Esophagus muscularis mucosa (tissue), 4 donors: ENCODE data around the gene QPRT.
"Not testable (repeated sequence)": the region's sequence is repeated elsewhere in the genome, so short reads cannot be mapped to it uniquely, and the experiment has no call there.

Experiments used
- EP300 ChIP-seq: sonication (generic); formaldehyde crosslinking; IDR thresholded peaks from one replicate; pipeline ENCODE4 v1.6.1; 2017; ENCODE audit warnings: antibody characterized with exemption
- POLR2AphosphoS5 ChIP-seq, 2 donors: sonication (generic); formaldehyde crosslinking; IDR thresholded peaks; one replicate each; pipeline ENCODE4 v1.6.1; 2017; ENCODE audit warnings: antibody characterized with exemption in 2 of 2
- TF ChIP-seq, protein P1 (sequence below), 3 experiments: fragments of 200-600 bp in 2 of 3; fragments of 450-650 bp in 1 of 3; sonication (generic) in 2 of 3; IDR thresholded peaks; one replicate each; pipeline ENCODE4 v1.5.1; 2017 to 2019; ENCODE audit warnings: antibody characterized with exemption in 3 of 3, mild to moderate bottlenecking in 2 of 3, moderate library complexity in 1 of 3

GRCh38 chr16:29695675-29696074 lies 16.7 kb downstream of the QPRT start:
- TF ChIP-seq POLR2AphosphoS5 (IDR thresholded peaks at IDR 0.05); EP300: not testable (repeated sequence)
- TF ChIP-seq, protein P1, sequence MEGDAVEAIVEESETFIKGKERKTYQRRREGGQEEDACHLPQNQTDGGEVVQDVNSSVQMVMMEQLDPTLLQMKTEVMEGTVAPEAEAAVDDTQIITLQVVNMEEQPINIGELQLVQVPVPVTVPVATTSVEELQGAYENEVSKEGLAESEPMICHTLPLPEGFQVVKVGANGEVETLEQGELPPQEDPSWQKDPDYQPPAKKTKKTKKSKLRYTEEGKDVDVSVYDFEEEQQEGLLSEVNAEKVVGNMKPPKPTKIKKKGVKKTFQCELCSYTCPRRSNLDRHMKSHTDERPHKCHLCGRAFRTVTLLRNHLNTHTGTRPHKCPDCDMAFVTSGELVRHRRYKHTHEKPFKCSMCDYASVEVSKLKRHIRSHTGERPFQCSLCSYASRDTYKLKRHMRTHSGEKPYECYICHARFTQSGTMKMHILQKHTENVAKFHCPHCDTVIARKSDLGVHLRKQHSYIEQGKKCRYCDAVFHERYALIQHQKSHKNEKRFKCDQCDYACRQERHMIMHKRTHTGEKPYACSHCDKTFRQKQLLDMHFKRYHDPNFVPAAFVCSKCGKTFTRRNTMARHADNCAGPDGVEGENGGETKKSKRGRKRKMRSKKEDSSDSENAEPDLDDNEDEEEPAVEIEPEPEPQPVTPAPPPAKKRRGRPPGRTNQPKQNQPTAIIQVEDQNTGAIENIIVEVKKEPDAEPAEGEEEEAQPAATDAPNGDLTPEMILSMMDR (IDR thresholded peaks at IDR 0.05): not testable (repeated sequence)
